Peyer's patch (tissue), 4 donors: ENCODE measurements around the gene YIPF5.

Experiments used
- POLR2A ChIP-seq, 2 donors: fragments of 450-650 bp; IDR thresholded peaks; one replicate each; pipeline ENCODE4 v1.5.1; 2017; ENCODE audit warnings: antibody characterized with exemption in 2 of 2, mild to moderate bottlenecking in 2 of 2, moderate library complexity in 2 of 2
- TF ChIP-seq, protein P1 (sequence below), 6 experiments: fragments of 450-650 bp in 4 of 6; fragments of 200-600 bp in 2 of 6; sonication (generic) in 1 of 6; IDR thresholded peaks; one replicate each; pipeline ENCODE4 v1.5.1; 2017 to 2019; ENCODE audit warnings: antibody characterized with exemption in 6 of 6, mild to moderate bottlenecking in 3 of 6, moderate library complexity in 1 of 6

DNA sequence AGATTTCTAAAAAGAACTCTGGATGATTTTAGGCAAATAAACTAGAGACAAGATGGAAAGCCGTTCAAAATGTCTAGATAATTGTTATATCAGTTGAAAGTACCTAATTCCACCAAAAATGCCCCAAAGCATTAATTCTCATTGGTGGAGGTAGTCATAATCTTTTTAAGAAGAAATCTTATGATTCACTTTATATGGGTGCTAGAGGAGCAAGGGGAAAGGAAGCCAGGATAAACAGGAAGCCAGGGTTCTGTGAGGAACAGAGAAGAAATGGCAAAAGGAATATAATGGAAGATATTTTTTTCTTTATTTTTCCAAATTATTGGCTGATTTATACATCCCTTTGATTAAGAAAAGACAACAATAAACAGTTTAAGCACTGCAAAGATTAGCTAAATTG is 7.8 kb downstream of the YIPF5 start:
- TF ChIP-seq, protein P1, sequence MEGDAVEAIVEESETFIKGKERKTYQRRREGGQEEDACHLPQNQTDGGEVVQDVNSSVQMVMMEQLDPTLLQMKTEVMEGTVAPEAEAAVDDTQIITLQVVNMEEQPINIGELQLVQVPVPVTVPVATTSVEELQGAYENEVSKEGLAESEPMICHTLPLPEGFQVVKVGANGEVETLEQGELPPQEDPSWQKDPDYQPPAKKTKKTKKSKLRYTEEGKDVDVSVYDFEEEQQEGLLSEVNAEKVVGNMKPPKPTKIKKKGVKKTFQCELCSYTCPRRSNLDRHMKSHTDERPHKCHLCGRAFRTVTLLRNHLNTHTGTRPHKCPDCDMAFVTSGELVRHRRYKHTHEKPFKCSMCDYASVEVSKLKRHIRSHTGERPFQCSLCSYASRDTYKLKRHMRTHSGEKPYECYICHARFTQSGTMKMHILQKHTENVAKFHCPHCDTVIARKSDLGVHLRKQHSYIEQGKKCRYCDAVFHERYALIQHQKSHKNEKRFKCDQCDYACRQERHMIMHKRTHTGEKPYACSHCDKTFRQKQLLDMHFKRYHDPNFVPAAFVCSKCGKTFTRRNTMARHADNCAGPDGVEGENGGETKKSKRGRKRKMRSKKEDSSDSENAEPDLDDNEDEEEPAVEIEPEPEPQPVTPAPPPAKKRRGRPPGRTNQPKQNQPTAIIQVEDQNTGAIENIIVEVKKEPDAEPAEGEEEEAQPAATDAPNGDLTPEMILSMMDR (IDR thresholded peaks at IDR 0.05): no peak
- no peak for TF ChIP-seq POLR2A (IDR thresholded peaks at IDR 0.05)
